HG03571 (cell line): ENCODE data around the gene MAP1LC3B.
"Not testable (repeated sequence)": the region's sequence is repeated elsewhere in the genome, so short reads cannot be mapped to it uniquely, and the experiment has no call there.

Experiments
- ATAC-seq: cut with Tn5 transposase; IDR thresholded peaks from one replicate; pipeline ENCODE4 v1.9.1; 2021; ENCODE audit not compliant: unreplicated experiment

MAP1LC3B gene

GRCh38 chr16:87360862-87361610 is 31.1 kb upstream of the MAP1LC3B start:
- no peak for ATAC-seq

GRCh38 chr16:87361916-87362619 is 30.1 kb upstream of the MAP1LC3B start:
- ATAC-seq = no peak

GRCh38 chr16:87362828-87363559 is 29.1 kb upstream of the MAP1LC3B start:
- not testable (repeated sequence) for ATAC-seq

GRCh38 chr16:87363771-87364455 is 28.2 kb upstream of the MAP1LC3B start:
- no peak for ATAC-seq

GRCh38 chr16:87365021-87365713 is 27.0 kb upstream of the MAP1LC3B start:
- no peak for ATAC-seq

- no peak for ATAC-seq
Measured at GRCh38 chr16:87366288-87366687, 25.8 kb upstream of the MAP1LC3B start.

- ATAC-seq = no peak
Measured at GRCh38 chr16:87366930-87367329, 25.2 kb upstream of the MAP1LC3B start.

GRCh38 chr16:87367529-87367928 is 24.6 kb upstream of the MAP1LC3B start:
- ATAC-seq = no peak

- no peak for ATAC-seq
Measured at GRCh38 chr16:87368029-87368770, 23.9 kb upstream of the MAP1LC3B start.

- no peak for ATAC-seq
Measured at GRCh38 chr16:87369117-87369765, 22.9 kb upstream of the MAP1LC3B start.

GRCh38 chr16:87369796-87370719 is 22.1 kb upstream of the MAP1LC3B start:
- no peak for ATAC-seq

- ATAC-seq = no peak
Measured at GRCh38 chr16:87371261-87371866, 20.8 kb upstream of the MAP1LC3B start.

GRCh38 chr16:87372305-87372704 is 19.8 kb upstream of the MAP1LC3B start:
- ATAC-seq = no peak

- ATAC-seq = no peak
Measured at GRCh38 chr16:87374313-87374712, 17.8 kb upstream of the MAP1LC3B start.

GRCh38 chr16:87375426-87376135 is 16.6 kb upstream of the MAP1LC3B start:
- no peak for ATAC-seq

- ATAC-seq = no peak
Measured at GRCh38 chr16:87376660-87377059, 15.5 kb upstream of the MAP1LC3B start.

- ATAC-seq = not testable (repeated sequence)
Measured at GRCh38 chr16:87379312-87379752, 12.8 kb upstream of the MAP1LC3B start.
